Measurements from ENCODE around the gene PTPN6. TPM values are rescaled to one million over a fixed set of nuclear protein-coding genes. Genes with fewer than 3 reads are reported as not detected.

Gene PTPN6
- total and polyA plus RNA-seq, 2 of the 13 experiments (the other 11 are each of a cell fraction or from before 2014, with no cell fraction given): 10.5 to 10.6 TPM

DNA sequence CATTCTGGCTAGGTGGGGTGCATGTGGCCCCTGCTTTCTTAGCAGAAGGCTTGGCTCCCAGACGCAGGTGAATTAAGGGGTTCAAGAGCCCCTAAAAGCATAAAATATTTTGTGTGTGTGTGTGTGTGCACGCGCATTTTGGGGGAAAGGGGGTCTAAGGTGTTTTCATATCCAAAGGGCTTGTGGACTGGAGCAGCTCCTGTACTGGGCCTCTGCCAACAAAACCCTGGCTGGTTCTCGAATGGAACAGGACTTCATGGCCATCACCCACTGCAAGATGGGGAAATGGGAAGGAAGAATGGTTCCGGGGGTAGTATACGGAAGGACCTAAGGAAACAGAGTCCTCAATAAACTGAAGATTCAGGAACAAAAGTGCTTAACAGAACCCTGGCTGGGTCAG is 27.3 kb upstream of the PTPN6 start:
- in situ Hi-C loops (cut with HindIII; ENCODE audit: extremely low pct_ligation_motif_present, low pct_unique_long_range_greater_than_20kb) (no loop called here), intact Hi-C loops (cut with micrococcal nuclease; ENCODE audit: unreplicated experiment) (loop anchor here (2.0 kb wide), 1 partner anchor 15 kb away; no protein-coding TSS in a partner anchor)
- no peaks in the 10 kb centered on the region; a peak in 1 of 5 replicates for H3K27me3 ChIP-seq (ENCODE audit: control insufficient read depth in 1 of 2, insufficient read depth in 2 of 2, low read length in 2 of 2)
- TF ChIP-seq ZNF326 (CRISPR knock-in tag; IDR thresholded peaks at IDR 0.05; ENCODE audit: borderline replicate concordance) (no peak), KDM5B (CRISPR knock-in tag; IDR thresholded peaks at IDR 0.05; ENCODE audit: borderline replicate concordance) (peak; percentile 1; the same call in 1 of the 2 replicates), KDM5A (IDR thresholded peaks at IDR 0.05; ENCODE audit: borderline replicate concordance, low read length) (no peak), ZNF878 (CRISPR knock-in tag; IDR thresholded peaks at IDR 0.05) (no peak), BORCS8-MEF2B (CRISPR knock-in tag; IDR thresholded peaks at IDR 0.05) (no peak), ZNF83 (CRISPR knock-in tag; IDR thresholded peaks at IDR 0.05; ENCODE audit: borderline replicate concordance) (no peak), MEF2D (CRISPR knock-in tag; IDR thresholded peaks at IDR 0.05) (no peak)
- H3K36me3 ChIP-seq (replicated peaks in 1 of 2; ENCODE audit: control insufficient read depth in 1 of 2, insufficient read depth in 2 of 2, low read length in 2 of 2): peaks cover 0 to 20% of the 10 kb centered on the region in 2 experiments; a peak in 3 of 5 replicates
- peaks cover 4% of the 10 kb centered on the region for H3K79me2 ChIP-seq (ENCODE audit: insufficient read depth, low read length)
- FAIRE-seq (no peak), ATAC-seq (no peak), DNase-seq (ENCODE audit: low spot score) (no peak)
- H3K9me3 ChIP-seq (ENCODE audit: low read length): no peaks in the 10 kb centered on the region
- WGBS (ENCODE audit: low lambda C conversion rate): 92% methylated on average over 6 of the region's 6 CpGs
- no peaks in the 10 kb centered on the region for H4K20me1 ChIP-seq (ENCODE audit: insufficient read depth, low read length)
- no TSS peak for BruUV-seq (replicated peaks)
- H3K4me2 ChIP-seq (ENCODE audit: low read depth, low read length): no peak overlapping the region
- H3K9ac ChIP-seq (ENCODE audit: insufficient read depth, low read depth, low read length): no peak overlapping the region
- ChIA-PET CTCF (ENCODE audit: low intra/inter-chr PET ratio, low total read pairs) (interaction anchor here (0.8 to 1.9 kb wide), 4 partner anchors 14 to 55 kb away, joined by 4 to 16 read pairs (median 7); partner anchors contain the start of gene C12orf57), POLR2A (interaction anchor here (0.6 to 3.8 kb wide), 6 partner anchors 10 to 184 kb away, joined by 3 to 55 read pairs (median 16); partner anchors contain the start of genes C12orf57 and RNU7-1)
- no peak overlapping the region for H3K27ac ChIP-seq (ENCODE audit: extremely low read length, insufficient read depth, low read length)
- H3K4me3 ChIP-seq (replicated peaks in 1 of 3; ENCODE audit: insufficient read depth in 1 of 3, low read depth in 2 of 3, low read length in 3 of 3): no peak overlapping the region
- no peak overlapping the region for H2AFZ ChIP-seq (ENCODE audit: low read length)
- peaks cover 35% of the 10 kb centered on the region for H3K4me1 ChIP-seq (ENCODE audit: insufficient read depth, low read length)

DNA sequence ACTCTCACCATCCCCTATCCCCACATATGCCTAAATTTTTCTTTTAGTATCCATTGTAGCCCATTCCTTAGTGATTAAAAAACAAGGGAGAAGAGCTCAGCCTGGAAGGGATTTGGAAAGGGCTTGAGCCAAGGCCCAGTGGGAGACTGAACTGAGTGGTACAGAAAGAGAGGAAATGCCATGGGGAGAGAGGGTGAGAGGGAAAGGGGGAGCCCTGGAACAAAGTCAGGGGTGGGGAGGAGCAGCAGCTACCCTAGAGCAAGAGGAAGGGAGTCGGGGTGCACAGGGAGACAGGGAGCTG is 26.0 kb upstream of the PTPN6 start:
- Histone ChIP-seq H3K4me3 (replicated peaks in 1 of 3; ENCODE audit: insufficient read depth in 1 of 3, low read depth in 2 of 3, low read length in 3 of 3) (no peak overlapping the region), H3K36me3 (replicated peaks in 1 of 2; ENCODE audit: control insufficient read depth in 1 of 2, insufficient read depth in 2 of 2, low read length in 2 of 2) (peaks cover 0 to 12% of the 10 kb centered on the region in 2 experiments; a peak in 3 of 5 replicates), H3K27me3 (ENCODE audit: control insufficient read depth in 1 of 2, insufficient read depth in 2 of 2, low read length in 2 of 2) (no peaks in the 10 kb centered on the region; a peak in 1 of 5 replicates), H3K79me2 (ENCODE audit: insufficient read depth, low read length) (peaks cover 17% of the 10 kb centered on the region), H3K9me3 (ENCODE audit: low read length) (no peaks in the 10 kb centered on the region), H3K9ac (ENCODE audit: insufficient read depth, low read depth, low read length) (0 out of 2 replicates have a peak overlapping the region, but pooled peaks have one; percentile 13), H2AFZ (ENCODE audit: low read length) (no peak overlapping the region), H3K27ac (ENCODE audit: extremely low read length, insufficient read depth, low read length) (no peak overlapping the region), H3K4me2 (ENCODE audit: low read depth, low read length) (peak overlapping the region; percentile 80), H4K20me1 (ENCODE audit: insufficient read depth, low read length) (no peaks in the 10 kb centered on the region), H3K4me1 (ENCODE audit: insufficient read depth, low read length) (peaks cover 47% of the 10 kb centered on the region)
- POLR2A ChIA-PET: interaction anchor here (1.0 to 3.8 kb wide), 14 partner anchors 9 to 183 kb away, joined by 3 to 55 read pairs (median 8); partner anchors contain the start of genes C12orf57, RNU7-1 and SPSB2
- WGBS (ENCODE audit: low lambda C conversion rate): 75% methylated on average over 1 of the region's 1 CpG
- peak; percentile 5 for ATAC-seq
- intact Hi-C loops (cut with micrococcal nuclease; ENCODE audit: unreplicated experiment): loop anchor here (2.0 to 5.0 kb wide), 2 partner anchors 14 to 187 kb away; no protein-coding TSS in a partner anchor
- CTCF ChIA-PET (ENCODE audit: low intra/inter-chr PET ratio, low total read pairs): no interaction called here
- no TSS peak for BruUV-seq (replicated peaks)
- in situ Hi-C loops (cut with HindIII; ENCODE audit: extremely low pct_ligation_motif_present, low pct_unique_long_range_greater_than_20kb): no loop called here
- DNase-seq (ENCODE audit: low spot score): no peak
- no peak for FAIRE-seq
- TF ChIP-seq ZNF17 (CRISPR knock-in tag; IDR thresholded peaks at IDR 0.05) (no peak), ZNF740 (CRISPR knock-in tag; IDR thresholded peaks at IDR 0.05) (no peak), NCOA1 (CRISPR knock-in tag; IDR thresholded peaks at IDR 0.05) (no peak), ZNF788 (CRISPR knock-in tag; IDR thresholded peaks at IDR 0.05; ENCODE audit: borderline replicate concordance) (no peak), ZC3H13 (CRISPR knock-in tag; IDR thresholded peaks at IDR 0.05) (no peak), HIVEP1 (CRISPR knock-in tag; IDR thresholded peaks at IDR 0.05) (no peak), ARHGAP35 (CRISPR knock-in tag; IDR thresholded peaks at IDR 0.05; ENCODE audit: borderline replicate concordance) (no peak), NAIF1 (CRISPR knock-in tag; IDR thresholded peaks at IDR 0.05; ENCODE audit: borderline replicate concordance) (no peak), HMGA1 (CRISPR knock-in tag; conservative IDR thresholded peaks at IDR 0.05) (no peak), SMAD1 (CRISPR knock-in tag; IDR thresholded peaks at IDR 0.05; ENCODE audit: borderline replicate concordance, low read depth) (no peak), ZNF329 (CRISPR knock-in tag; IDR thresholded peaks at IDR 0.05; ENCODE audit: low read depth) (no peak)
- TF ChIP-seq, protein P1, sequence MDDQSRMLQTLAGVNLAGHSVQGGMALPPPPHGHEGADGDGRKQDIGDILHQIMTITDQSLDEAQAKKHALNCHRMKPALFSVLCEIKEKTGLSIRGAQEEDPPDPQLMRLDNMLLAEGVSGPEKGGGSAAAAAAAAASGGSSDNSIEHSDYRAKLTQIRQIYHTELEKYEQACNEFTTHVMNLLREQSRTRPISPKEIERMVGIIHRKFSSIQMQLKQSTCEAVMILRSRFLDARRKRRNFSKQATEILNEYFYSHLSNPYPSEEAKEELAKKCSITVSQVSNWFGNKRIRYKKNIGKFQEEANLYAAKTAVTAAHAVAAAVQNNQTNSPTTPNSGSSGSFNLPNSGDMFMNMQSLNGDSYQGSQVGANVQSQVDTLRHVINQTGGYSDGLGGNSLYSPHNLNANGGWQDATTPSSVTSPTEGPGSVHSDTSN (CRISPR knock-in tag; IDR thresholded peaks at IDR 0.05; ENCODE audit: borderline replicate concordance): no peak
